ENCODE results near the gene FOXK2. TPM values are rescaled to one million over a fixed set of nuclear protein-coding genes. Genes with fewer than 3 reads are reported as not detected.

The FOXK2 gene
- total RNA-seq, 1 experiment from 2014 or later = 57.7 TPM

DNA sequence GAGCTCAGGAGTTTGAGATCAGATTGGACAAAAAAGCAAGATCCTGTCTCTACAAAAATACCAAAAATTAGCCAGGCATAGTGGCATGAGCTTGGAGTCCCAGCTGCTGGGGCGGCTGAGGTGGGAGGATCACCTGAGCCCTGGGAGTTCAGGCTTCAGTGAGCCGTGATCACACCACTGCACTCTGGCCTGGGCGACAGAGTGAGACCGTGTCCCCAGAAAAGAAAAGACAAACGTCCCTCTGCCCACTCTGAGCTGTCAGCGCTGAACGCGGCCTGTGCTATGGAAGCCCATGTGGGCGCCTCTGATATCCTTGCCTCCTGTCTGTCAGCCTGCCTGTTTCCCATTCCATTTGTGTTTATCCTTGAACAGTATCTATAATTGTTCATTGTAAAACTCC lies 50.7 kb downstream of the FOXK2 start:
- peaks cover 52% of the 10 kb centered on the region for H3K36me3 Mint-ChIP-seq
- H3K4me3 Mint-ChIP-seq = no peak overlapping the region
- H3K4me1 Mint-ChIP-seq = peaks cover 17% of the 10 kb centered on the region
- TF ChIP-seq, protein P1, sequence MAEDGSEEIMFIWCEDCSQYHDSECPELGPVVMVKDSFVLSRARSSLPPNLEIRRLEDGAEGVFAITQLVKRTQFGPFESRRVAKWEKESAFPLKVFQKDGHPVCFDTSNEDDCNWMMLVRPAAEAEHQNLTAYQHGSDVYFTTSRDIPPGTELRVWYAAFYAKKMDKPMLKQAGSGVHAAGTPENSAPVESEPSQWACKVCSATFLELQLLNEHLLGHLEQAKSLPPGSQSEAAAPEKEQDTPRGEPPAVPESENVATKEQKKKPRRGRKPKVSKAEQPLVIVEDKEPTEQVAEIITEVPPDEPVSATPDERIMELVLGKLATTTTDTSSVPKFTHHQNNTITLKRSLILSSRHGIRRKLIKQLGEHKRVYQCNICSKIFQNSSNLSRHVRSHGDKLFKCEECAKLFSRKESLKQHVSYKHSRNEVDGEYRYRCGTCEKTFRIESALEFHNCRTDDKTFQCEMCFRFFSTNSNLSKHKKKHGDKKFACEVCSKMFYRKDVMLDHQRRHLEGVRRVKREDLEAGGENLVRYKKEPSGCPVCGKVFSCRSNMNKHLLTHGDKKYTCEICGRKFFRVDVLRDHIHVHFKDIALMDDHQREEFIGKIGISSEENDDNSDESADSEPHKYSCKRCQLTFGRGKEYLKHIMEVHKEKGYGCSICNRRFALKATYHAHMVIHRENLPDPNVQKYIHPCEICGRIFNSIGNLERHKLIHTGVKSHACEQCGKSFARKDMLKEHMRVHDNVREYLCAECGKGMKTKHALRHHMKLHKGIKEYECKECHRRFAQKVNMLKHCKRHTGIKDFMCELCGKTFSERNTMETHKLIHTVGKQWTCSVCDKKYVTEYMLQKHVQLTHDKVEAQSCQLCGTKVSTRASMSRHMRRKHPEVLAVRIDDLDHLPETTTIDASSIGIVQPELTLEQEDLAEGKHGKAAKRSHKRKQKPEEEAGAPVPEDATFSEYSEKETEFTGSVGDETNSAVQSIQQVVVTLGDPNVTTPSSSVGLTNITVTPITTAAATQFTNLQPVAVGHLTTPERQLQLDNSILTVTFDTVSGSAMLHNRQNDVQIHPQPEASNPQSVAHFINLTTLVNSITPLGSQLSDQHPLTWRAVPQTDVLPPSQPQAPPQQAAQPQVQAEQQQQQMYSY (CRISPR knock-in tag; IDR thresholded peaks at IDR 0.05) = no peak
- no peak for TF ChIP-seq JAZF1 (CRISPR knock-in tag; IDR thresholded peaks at IDR 0.05)
- no peak for TF ChIP-seq NFATC4 (CRISPR knock-in tag; IDR thresholded peaks at IDR 0.05)
- TF ChIP-seq, protein P2, sequence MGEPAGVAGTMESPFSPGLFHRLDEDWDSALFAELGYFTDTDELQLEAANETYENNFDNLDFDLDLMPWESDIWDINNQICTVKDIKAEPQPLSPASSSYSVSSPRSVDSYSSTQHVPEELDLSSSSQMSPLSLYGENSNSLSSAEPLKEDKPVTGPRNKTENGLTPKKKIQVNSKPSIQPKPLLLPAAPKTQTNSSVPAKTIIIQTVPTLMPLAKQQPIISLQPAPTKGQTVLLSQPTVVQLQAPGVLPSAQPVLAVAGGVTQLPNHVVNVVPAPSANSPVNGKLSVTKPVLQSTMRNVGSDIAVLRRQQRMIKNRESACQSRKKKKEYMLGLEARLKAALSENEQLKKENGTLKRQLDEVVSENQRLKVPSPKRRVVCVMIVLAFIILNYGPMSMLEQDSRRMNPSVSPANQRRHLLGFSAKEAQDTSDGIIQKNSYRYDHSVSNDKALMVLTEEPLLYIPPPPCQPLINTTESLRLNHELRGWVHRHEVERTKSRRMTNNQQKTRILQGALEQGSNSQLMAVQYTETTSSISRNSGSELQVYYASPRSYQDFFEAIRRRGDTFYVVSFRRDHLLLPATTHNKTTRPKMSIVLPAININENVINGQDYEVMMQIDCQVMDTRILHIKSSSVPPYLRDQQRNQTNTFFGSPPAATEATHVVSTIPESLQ (CRISPR knock-in tag; IDR thresholded peaks at IDR 0.05) = no peak
- no peak overlapping the region; the same call in 1 of the 2 replicates for H3K27ac Mint-ChIP-seq
- no peaks in the 10 kb centered on the region for H3K27me3 Mint-ChIP-seq (ENCODE audit: low read depth)
- no peaks in the 10 kb centered on the region for H3K9me3 Mint-ChIP-seq
- ChIA-PET POLR2A (no interaction called here), CTCF (interaction anchor here (0.5 kb wide), 1 partner anchor 115 kb away, joined by 3 read pairs; no protein-coding TSS in a partner anchor)
- no peak for ATAC-seq
- DNase-seq (ENCODE audit: low spot score) = no peak

DNA sequence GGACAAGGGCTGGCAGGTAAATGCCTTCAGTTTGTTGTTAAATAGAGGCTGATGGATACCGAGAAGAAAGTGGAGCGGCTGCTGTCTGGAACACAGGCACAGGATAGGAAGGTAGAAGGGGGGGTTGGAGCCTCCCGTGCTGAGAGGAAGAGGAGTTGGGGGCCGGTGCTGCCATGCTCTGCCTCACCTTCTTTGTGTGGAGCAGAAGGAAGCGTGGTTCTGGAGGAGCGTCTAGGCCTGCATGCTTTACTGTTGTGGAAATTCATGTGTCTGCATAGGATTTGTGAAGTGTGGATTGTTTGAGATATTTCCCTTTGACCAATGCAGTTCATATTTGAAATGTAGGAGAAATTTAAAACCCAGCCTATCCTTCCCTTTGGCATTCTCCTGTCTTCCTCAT lies 52.3 kb downstream of the FOXK2 start:
- TF ChIP-seq NR3C1 (CRISPR knock-in tag; conservative IDR thresholded peaks at IDR 0.05; ENCODE audit: low read depth) = no peak
- TF ChIP-seq, protein P3, sequence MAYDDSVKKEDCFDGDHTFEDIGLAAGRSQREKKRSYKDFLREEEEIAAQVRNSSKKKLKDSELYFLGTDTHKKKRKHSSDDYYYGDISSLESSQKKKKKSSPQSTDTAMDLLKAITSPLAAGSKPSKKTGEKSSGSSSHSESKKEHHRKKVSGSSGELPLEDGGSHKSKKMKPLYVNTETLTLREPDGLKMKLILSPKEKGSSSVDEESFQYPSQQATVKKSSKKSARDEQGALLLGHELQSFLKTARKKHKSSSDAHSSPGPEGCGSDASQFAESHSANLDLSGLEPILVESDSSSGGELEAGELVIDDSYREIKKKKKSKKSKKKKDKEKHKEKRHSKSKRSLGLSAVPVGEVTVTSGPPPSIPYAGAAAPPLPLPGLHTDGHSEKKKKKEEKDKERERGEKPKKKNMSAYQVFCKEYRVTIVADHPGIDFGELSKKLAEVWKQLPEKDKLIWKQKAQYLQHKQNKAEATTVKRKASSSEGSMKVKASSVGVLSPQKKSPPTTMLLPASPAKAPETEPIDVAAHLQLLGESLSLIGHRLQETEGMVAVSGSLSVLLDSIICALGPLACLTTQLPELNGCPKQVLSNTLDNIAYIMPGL (CRISPR knock-in tag; IDR thresholded peaks at IDR 0.05) = no peak
- TF ChIP-seq, protein P4, sequence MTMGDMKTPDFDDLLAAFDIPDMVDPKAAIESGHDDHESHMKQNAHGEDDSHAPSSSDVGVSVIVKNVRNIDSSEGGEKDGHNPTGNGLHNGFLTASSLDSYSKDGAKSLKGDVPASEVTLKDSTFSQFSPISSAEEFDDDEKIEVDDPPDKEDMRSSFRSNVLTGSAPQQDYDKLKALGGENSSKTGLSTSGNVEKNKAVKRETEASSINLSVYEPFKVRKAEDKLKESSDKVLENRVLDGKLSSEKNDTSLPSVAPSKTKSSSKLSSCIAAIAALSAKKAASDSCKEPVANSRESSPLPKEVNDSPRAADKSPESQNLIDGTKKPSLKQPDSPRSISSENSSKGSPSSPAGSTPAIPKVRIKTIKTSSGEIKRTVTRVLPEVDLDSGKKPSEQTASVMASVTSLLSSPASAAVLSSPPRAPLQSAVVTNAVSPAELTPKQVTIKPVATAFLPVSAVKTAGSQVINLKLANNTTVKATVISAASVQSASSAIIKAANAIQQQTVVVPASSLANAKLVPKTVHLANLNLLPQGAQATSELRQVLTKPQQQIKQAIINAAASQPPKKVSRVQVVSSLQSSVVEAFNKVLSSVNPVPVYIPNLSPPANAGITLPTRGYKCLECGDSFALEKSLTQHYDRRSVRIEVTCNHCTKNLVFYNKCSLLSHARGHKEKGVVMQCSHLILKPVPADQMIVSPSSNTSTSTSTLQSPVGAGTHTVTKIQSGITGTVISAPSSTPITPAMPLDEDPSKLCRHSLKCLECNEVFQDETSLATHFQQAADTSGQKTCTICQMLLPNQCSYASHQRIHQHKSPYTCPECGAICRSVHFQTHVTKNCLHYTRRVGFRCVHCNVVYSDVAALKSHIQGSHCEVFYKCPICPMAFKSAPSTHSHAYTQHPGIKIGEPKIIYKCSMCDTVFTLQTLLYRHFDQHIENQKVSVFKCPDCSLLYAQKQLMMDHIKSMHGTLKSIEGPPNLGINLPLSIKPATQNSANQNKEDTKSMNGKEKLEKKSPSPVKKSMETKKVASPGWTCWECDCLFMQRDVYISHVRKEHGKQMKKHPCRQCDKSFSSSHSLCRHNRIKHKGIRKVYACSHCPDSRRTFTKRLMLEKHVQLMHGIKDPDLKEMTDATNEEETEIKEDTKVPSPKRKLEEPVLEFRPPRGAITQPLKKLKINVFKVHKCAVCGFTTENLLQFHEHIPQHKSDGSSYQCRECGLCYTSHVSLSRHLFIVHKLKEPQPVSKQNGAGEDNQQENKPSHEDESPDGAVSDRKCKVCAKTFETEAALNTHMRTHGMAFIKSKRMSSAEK (CRISPR knock-in tag; IDR thresholded peaks at IDR 0.05; ENCODE audit: borderline replicate concordance) = no peak
- no peak for TF ChIP-seq JAZF1 (CRISPR knock-in tag; IDR thresholded peaks at IDR 0.05)
- TF ChIP-seq, protein P5, sequence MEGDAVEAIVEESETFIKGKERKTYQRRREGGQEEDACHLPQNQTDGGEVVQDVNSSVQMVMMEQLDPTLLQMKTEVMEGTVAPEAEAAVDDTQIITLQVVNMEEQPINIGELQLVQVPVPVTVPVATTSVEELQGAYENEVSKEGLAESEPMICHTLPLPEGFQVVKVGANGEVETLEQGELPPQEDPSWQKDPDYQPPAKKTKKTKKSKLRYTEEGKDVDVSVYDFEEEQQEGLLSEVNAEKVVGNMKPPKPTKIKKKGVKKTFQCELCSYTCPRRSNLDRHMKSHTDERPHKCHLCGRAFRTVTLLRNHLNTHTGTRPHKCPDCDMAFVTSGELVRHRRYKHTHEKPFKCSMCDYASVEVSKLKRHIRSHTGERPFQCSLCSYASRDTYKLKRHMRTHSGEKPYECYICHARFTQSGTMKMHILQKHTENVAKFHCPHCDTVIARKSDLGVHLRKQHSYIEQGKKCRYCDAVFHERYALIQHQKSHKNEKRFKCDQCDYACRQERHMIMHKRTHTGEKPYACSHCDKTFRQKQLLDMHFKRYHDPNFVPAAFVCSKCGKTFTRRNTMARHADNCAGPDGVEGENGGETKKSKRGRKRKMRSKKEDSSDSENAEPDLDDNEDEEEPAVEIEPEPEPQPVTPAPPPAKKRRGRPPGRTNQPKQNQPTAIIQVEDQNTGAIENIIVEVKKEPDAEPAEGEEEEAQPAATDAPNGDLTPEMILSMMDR (IDR thresholded peaks at IDR 0.05) = no peak
- no peak for TF ChIP-seq CBFB (CRISPR knock-in tag; IDR thresholded peaks at IDR 0.05; ENCODE audit: low read depth)
- TF ChIP-seq CREM (CRISPR knock-in tag; IDR thresholded peaks at IDR 0.05) = no peak
- TF ChIP-seq ZNF423 (CRISPR knock-in tag; IDR thresholded peaks at IDR 0.05) = no peak
- TF ChIP-seq, protein P6, sequence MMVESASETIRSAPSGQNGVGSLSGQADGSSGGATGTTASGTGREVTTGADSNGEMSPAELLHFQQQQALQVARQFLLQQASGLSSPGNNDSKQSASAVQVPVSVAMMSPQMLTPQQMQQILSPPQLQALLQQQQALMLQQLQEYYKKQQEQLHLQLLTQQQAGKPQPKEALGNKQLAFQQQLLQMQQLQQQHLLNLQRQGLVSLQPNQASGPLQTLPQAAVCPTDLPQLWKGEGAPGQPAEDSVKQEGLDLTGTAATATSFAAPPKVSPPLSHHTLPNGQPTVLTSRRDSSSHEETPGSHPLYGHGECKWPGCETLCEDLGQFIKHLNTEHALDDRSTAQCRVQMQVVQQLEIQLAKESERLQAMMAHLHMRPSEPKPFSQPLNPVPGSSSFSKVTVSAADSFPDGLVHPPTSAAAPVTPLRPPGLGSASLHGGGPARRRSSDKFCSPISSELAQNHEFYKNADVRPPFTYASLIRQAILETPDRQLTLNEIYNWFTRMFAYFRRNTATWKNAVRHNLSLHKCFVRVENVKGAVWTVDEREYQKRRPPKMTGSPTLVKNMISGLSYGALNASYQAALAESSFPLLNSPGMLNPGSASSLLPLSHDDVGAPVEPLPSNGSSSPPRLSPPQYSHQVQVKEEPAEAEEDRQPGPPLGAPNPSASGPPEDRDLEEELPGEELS (CRISPR knock-in tag; IDR thresholded peaks at IDR 0.05) = no peak
- TF ChIP-seq SP1 (CRISPR knock-in tag; conservative IDR thresholded peaks at IDR 0.05) = no peak
- no peak for TF ChIP-seq NR1H2 (CRISPR knock-in tag; IDR thresholded peaks at IDR 0.05)
- TF ChIP-seq GRHL2 (CRISPR knock-in tag; IDR thresholded peaks at IDR 0.05; ENCODE audit: insufficient replicate concordance, severe bottlenecking) = no peak
- TF ChIP-seq, protein P7, sequence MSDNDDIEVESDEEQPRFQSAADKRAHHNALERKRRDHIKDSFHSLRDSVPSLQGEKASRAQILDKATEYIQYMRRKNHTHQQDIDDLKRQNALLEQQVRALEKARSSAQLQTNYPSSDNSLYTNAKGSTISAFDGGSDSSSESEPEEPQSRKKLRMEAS (CRISPR knock-in tag; IDR thresholded peaks at IDR 0.05) = no peak
- ChIA-PET POLR2A (no interaction called here), CTCF (no interaction called here)
- no peak for ATAC-seq
- Mint-ChIP-seq H3K4me1 (peaks cover 3% of the 10 kb centered on the region), H3K9me3 (no peaks in the 10 kb centered on the region), H3K27ac (no peak overlapping the region), H3K27me3 (ENCODE audit: low read depth) (no peaks in the 10 kb centered on the region), H3K4me3 (no peak overlapping the region), H3K36me3 (peaks cover 52% of the 10 kb centered on the region)
- DNase-seq (ENCODE audit: low spot score) = no peak

Measured in WTC11 (cell line).